Measurements from ENCODE around the gene NALCN. TPM values are rescaled to one million over a fixed set of nuclear protein-coding genes. Genes with fewer than 3 reads are reported as not detected.

The NALCN gene
- total and polyA plus RNA-seq, 2 donors (not counting 1 experiment from before 2014, with no cell fraction given): 1.5 to 2.7 TPM

DNA sequence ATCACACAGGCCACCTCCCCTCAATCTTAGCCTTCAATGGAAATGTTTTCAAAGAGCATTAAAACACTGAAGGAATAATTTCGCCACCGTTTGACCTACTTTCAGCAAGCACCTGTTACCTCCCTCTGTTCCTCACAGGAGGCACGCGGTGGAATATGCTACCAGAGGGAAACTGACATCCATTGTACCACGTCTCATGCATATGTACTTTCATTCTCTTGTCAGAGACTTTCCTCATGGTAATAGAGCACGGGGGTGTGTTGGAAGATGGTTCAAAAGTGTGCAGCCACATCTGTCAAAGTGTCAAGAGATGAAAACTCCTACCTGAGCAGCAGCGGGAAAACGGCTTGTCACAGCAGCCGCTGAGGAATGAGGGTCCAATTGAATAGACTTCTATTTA is 143.4 kb downstream of the NALCN start:
- no peaks in the 10 kb centered on the region for H3K79me2 ChIP-seq (ENCODE audit: control insufficient read depth, insufficient read depth, low read length)
- no peaks in the 10 kb centered on the region for H3K27me3 ChIP-seq (ENCODE audit: control insufficient read depth, insufficient read depth, low read length)
- no peaks in the 10 kb centered on the region for H3K4me1 ChIP-seq (ENCODE audit: control insufficient read depth, extremely low read depth, insufficient read depth, low read length)
- H3K9ac ChIP-seq (ENCODE audit: insufficient read depth, low read length): no peak overlapping the region
- H3K27ac ChIP-seq (ENCODE audit: insufficient read depth, low read length): no peak overlapping the region
- H4K20me1 ChIP-seq (ENCODE audit: control insufficient read depth, extremely low read depth, insufficient read depth, low read length): no peaks in the 10 kb centered on the region
- H3K4me2 ChIP-seq (ENCODE audit: extremely low read depth, insufficient read depth, low read length): no peak overlapping the region
- H3K9me3 ChIP-seq (ENCODE audit: control insufficient read depth, insufficient read depth, low read depth, low read length): no peaks in the 10 kb centered on the region
- no peak for DNase-seq (ENCODE audit: low read depth in 2 of 2)
- TF ChIP-seq, protein P1, sequence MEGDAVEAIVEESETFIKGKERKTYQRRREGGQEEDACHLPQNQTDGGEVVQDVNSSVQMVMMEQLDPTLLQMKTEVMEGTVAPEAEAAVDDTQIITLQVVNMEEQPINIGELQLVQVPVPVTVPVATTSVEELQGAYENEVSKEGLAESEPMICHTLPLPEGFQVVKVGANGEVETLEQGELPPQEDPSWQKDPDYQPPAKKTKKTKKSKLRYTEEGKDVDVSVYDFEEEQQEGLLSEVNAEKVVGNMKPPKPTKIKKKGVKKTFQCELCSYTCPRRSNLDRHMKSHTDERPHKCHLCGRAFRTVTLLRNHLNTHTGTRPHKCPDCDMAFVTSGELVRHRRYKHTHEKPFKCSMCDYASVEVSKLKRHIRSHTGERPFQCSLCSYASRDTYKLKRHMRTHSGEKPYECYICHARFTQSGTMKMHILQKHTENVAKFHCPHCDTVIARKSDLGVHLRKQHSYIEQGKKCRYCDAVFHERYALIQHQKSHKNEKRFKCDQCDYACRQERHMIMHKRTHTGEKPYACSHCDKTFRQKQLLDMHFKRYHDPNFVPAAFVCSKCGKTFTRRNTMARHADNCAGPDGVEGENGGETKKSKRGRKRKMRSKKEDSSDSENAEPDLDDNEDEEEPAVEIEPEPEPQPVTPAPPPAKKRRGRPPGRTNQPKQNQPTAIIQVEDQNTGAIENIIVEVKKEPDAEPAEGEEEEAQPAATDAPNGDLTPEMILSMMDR (conservative IDR thresholded peaks at IDR 0.05 in 1 of 2, IDR thresholded peaks at IDR 0.05 in 1 of 2; ENCODE audit: low read depth in 1 of 2, low read length in 2 of 2): no peak
- TF ChIP-seq EZH2 (IDR thresholded peaks at IDR 0.05; ENCODE audit: low read length, missing control alignments): no peak
- no peaks in the 10 kb centered on the region for H3K36me3 ChIP-seq (ENCODE audit: control insufficient read depth, insufficient read depth, low read length)
- no peak overlapping the region for H2AFZ ChIP-seq (ENCODE audit: low read length)
- no peak overlapping the region for H3K4me3 ChIP-seq (replicated peaks in 1 of 4; ENCODE audit: control extremely low read depth in 1 of 4, insufficient read depth in 1 of 4, low read depth in 3 of 4, low read length in 4 of 4)

GRCh38 chr13:101271681-101272245 is 144.5 kb downstream of the NALCN start:
- Histone ChIP-seq H3K9me3 (ENCODE audit: control insufficient read depth, insufficient read depth, low read depth, low read length) (no peaks in the 10 kb centered on the region), H3K27ac (ENCODE audit: insufficient read depth, low read length) (no peak overlapping the region), H4K20me1 (ENCODE audit: control insufficient read depth, extremely low read depth, insufficient read depth, low read length) (no peaks in the 10 kb centered on the region), H2AFZ (ENCODE audit: low read length) (no peak overlapping the region), H3K79me2 (ENCODE audit: control insufficient read depth, insufficient read depth, low read length) (no peaks in the 10 kb centered on the region), H3K36me3 (ENCODE audit: control insufficient read depth, insufficient read depth, low read length) (no peaks in the 10 kb centered on the region), H3K27me3 (ENCODE audit: control insufficient read depth, insufficient read depth, low read length) (no peaks in the 10 kb centered on the region), H3K4me2 (ENCODE audit: extremely low read depth, insufficient read depth, low read length) (no peak overlapping the region), H3K9ac (ENCODE audit: insufficient read depth, low read length) (no peak overlapping the region), H3K4me3 (replicated peaks in 1 of 4; ENCODE audit: control extremely low read depth in 1 of 4, insufficient read depth in 1 of 4, low read depth in 3 of 4, low read length in 4 of 4) (no peak overlapping the region), H3K4me1 (ENCODE audit: control insufficient read depth, extremely low read depth, insufficient read depth, low read length) (no peaks in the 10 kb centered on the region)
- no peak for DNase-seq (ENCODE audit: low read depth in 2 of 2)
- TF ChIP-seq, protein P1 (conservative IDR thresholded peaks at IDR 0.05 in 1 of 2, IDR thresholded peaks at IDR 0.05 in 1 of 2; ENCODE audit: low read depth in 1 of 2, low read length in 2 of 2): no peak
- TF ChIP-seq EZH2 (IDR thresholded peaks at IDR 0.05; ENCODE audit: low read length, missing control alignments): no peak

GRCh38 chr13:101267656-101268055 is 148.7 kb downstream of the NALCN start:
- TF ChIP-seq EZH2 (IDR thresholded peaks at IDR 0.05; ENCODE audit: low read length, missing control alignments): no peak
- TF ChIP-seq, protein P1 (conservative IDR thresholded peaks at IDR 0.05 in 1 of 2, IDR thresholded peaks at IDR 0.05 in 1 of 2; ENCODE audit: low read depth in 1 of 2, low read length in 2 of 2): no peak
- Histone ChIP-seq H3K9me3 (ENCODE audit: control insufficient read depth, insufficient read depth, low read depth, low read length) (no peaks in the 10 kb centered on the region), H3K9ac (ENCODE audit: insufficient read depth, low read length) (no peak overlapping the region), H3K4me1 (ENCODE audit: control insufficient read depth, extremely low read depth, insufficient read depth, low read length) (no peaks in the 10 kb centered on the region), H3K36me3 (ENCODE audit: control insufficient read depth, insufficient read depth, low read length) (no peaks in the 10 kb centered on the region), H3K27me3 (ENCODE audit: control insufficient read depth, insufficient read depth, low read length) (no peaks in the 10 kb centered on the region), H3K4me2 (ENCODE audit: extremely low read depth, insufficient read depth, low read length) (no peak overlapping the region), H2AFZ (ENCODE audit: low read length) (no peak overlapping the region), H3K79me2 (ENCODE audit: control insufficient read depth, insufficient read depth, low read length) (no peaks in the 10 kb centered on the region), H3K27ac (ENCODE audit: insufficient read depth, low read length) (no peak overlapping the region), H4K20me1 (ENCODE audit: control insufficient read depth, extremely low read depth, insufficient read depth, low read length) (no peaks in the 10 kb centered on the region), H3K4me3 (replicated peaks in 1 of 4; ENCODE audit: control extremely low read depth in 1 of 4, insufficient read depth in 1 of 4, low read depth in 3 of 4, low read length in 4 of 4) (no peak overlapping the region)
- peak in 1 of 2 donors; percentile 81 for DNase-seq (ENCODE audit: low read depth in 2 of 2)

All from fibroblast of lung (primary cell).